IPS DF 19.7 (cell line): ENCODE data around the gene MAOA.

ENCODE experiments used
- DNase-seq: peaks from one replicate; pipeline ENCODE4 v3.0.0-alpha.2; 2013; ENCODE audit warnings: low read depth, low spot score

The MAOA gene

DNA sequence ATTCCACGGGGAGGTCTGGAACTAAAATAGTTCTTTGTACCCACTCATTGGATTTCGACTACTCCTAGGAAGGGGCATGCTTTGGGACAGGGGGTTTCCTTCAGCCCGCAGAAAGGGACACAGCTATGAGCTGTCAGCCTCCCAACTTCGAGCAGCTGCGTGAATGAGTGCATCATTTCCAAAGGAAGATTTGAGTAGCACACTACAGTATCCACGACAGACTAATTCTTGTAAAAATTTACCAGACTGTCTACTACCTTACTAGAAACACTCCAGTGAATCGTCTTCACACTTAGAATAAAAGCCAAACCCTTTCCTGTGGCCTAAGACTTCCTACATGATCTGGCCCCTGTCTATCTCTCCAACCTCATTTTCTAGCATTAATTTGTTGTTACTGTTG lies 101.9 kb downstream of the MAOA start:
- DNase-seq = no peak

DNA sequence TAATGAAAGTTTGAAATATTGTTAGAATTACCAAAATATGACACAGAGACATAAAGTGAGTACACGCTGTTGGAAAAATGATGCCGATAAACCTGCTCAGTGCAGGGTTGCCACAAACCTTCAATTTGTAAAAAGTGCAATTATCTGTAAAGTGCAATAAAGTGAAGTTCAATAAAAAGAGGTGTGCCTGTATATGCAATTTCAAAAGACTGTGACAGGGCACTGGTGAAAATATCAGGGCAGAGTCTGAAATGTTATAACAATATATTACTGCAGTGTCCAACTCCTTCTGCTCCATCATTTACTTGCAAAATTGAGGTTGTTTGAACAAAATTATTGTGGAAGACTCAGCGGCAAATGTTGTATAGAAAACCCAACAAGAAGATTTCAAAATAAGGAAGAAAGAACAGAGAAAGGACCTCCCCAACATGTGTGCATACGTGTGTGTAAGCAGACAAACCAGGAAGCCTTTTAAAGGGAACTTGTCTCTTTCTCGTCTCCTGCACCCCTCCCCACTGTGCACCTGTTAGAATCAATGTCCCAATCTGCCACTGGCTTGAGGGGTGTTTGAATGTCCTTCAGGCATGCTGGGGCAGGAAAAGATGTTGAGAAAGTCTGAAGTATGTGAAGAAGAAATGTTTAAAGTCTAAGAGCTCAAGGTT lies 130.0 kb downstream of the MAOA start:
- DNase-seq = no peak
